Activated naive CD4-positive, alpha-beta T cell treated with anti-CD3 and anti-CD28 coated beads, Interleukin-2, amount 50 U/mL, for 72 hours (primary cell): ENCODE measurements around the gene CNGA4. TPM values are rescaled to one million over a fixed set of nuclear protein-coding genes. Genes with fewer than 3 reads are reported as not detected.

Experiments
- ATAC-seq, 2 donors: fragments of 150-1000 bp; cut with Tn5 transposase; 2 replicates each; pipeline ENCODE4 v1.10.0; 2021; ENCODE audit warnings: mild to moderate bottlenecking in 2 of 2, moderate library complexity in 2 of 2
- DNase-seq, 2 donors: peaks; one replicate each; pipeline ENCODE4 v3.0.0; 2021 to 2022; ENCODE audit warnings: low spot score in 2 of 2
- H3K27ac Mint-ChIP-seq, 2 donors: one replicate each; pipeline ENCODE4 v1.8.0; 2022; ENCODE audit warnings: mild to moderate bottlenecking in 2 of 2, mixed read lengths in 2 of 2
- H3K36me3 Mint-ChIP-seq, 2 donors: one replicate each; pipeline ENCODE4 v1.8.0; 2022; ENCODE audit warnings: mixed read lengths in 2 of 2
- H3K9me3 Mint-ChIP-seq, 2 donors: one replicate each; pipeline ENCODE4 v1.8.0; 2022; ENCODE audit warnings: mixed read lengths in 2 of 2
- total RNA-seq, 2 donors: library from RNA; stranded (reverse); gene quantifications; one replicate each; pipeline ENCODE4 v1.2.3, GENCODE V29; 2022

Gene CNGA4
- total RNA-seq: under 1 TPM; 0.21 to 0.52 TPM

- H3K36me3 Mint-ChIP-seq: peaks cover 5 to 6% of the 10 kb centered on the region in 2 donors
- H3K9me3 Mint-ChIP-seq: no peaks in the 10 kb centered on the region
- no peak for ATAC-seq
- DNase-seq: no peak
- H3K27ac Mint-ChIP-seq: no peak within 1 kb of the TSS
These were observed at the start of gene CNGA4 for GRCh38 chr11:6238902-6239301. TSS of gene CNGA4 (plus strand) at chr11:6239089. CDS start at chr11:6239207, 118 bp downstream.

- ATAC-seq (no peak), DNase-seq (no peak)
- Mint-ChIP-seq H3K9me3 (peaks cover 0 to 6% of the 10 kb centered on the region in 2 donors), H3K27ac (no peak overlapping the region), H3K36me3 (no peaks in the 10 kb centered on the region)
These were observed 47.1 kb upstream of the CNGA4 start for GRCh38 chr11:6191742-6192141.

GRCh38 chr11:6194065-6194581 lies 44.8 kb upstream of the CNGA4 start:
- DNase-seq (no peak), ATAC-seq (peak in 1 of 2 donors; percentile 57)
- H3K9me3 Mint-ChIP-seq: peaks cover 0 to 6% of the 10 kb centered on the region in 2 donors
- no peak overlapping the region for H3K27ac Mint-ChIP-seq
- no peaks in the 10 kb centered on the region for H3K36me3 Mint-ChIP-seq

- ATAC-seq: peak; percentile 70 to 83
- DNase-seq: no peak
- Mint-ChIP-seq H3K36me3 (no peaks in the 10 kb centered on the region), H3K27ac (no peak overlapping the region), H3K9me3 (peaks cover 0 to 6% of the 10 kb centered on the region in 2 donors)
These were observed 42.5 kb upstream of the CNGA4 start for GRCh38 chr11:6196396-6196795.

- H3K27ac Mint-ChIP-seq: peak overlapping the region in 1 of 2 donors; percentile 56
- peaks cover 0 to 6% of the 10 kb centered on the region in 2 donors for H3K9me3 Mint-ChIP-seq
- DNase-seq (no peak), ATAC-seq (no peak)
- no peaks in the 10 kb centered on the region for H3K36me3 Mint-ChIP-seq
These were observed 41.3 kb upstream of the CNGA4 start for GRCh38 chr11:6197466-6198200.

GRCh38 chr11:6199174-6199810 lies 39.6 kb upstream of the CNGA4 start, which contains the start of gene OR52W1:
TSS of gene OR52W1 (plus strand) at chr11:6199224. CDS start at chr11:6199224, 0 bp downstream.
- no peak for DNase-seq
- Mint-ChIP-seq H3K36me3 (no peaks in the 10 kb centered on the region), H3K9me3 (peaks cover 0 to 6% of the 10 kb centered on the region in 2 donors), H3K27ac (peak within 1 kb of the TSS; percentile 2 to 18)
- ATAC-seq: no peak

GRCh38 chr11:6200975-6201374 lies 37.9 kb upstream of the CNGA4 start:
- H3K27ac Mint-ChIP-seq: no peak overlapping the region
- no peak for ATAC-seq
- no peak for DNase-seq
- H3K9me3 Mint-ChIP-seq: peaks cover 0 to 6% of the 10 kb centered on the region in 2 donors
- H3K36me3 Mint-ChIP-seq: peaks cover 0 to 5% of the 10 kb centered on the region in 2 donors

- Mint-ChIP-seq H3K36me3 (peaks cover 0 to 5% of the 10 kb centered on the region in 2 donors), H3K27ac (no peak overlapping the region), H3K9me3 (peaks cover 0 to under 1% of the 10 kb centered on the region in 2 donors)
- ATAC-seq: peak; percentile 49 to 69
- DNase-seq: no peak
These were observed 37.4 kb upstream of the CNGA4 start for GRCh38 chr11:6201481-6201880.

GRCh38 chr11:6202041-6202440 lies 36.8 kb upstream of the CNGA4 start:
- Mint-ChIP-seq H3K36me3 (peaks cover 0 to 5% of the 10 kb centered on the region in 2 donors), H3K9me3 (no peaks in the 10 kb centered on the region), H3K27ac (no peak overlapping the region)
- ATAC-seq (no peak), DNase-seq (no peak)

GRCh38 chr11:6203327-6203726 lies 35.6 kb upstream of the CNGA4 start:
- no peaks in the 10 kb centered on the region for H3K9me3 Mint-ChIP-seq
- ATAC-seq (peak; percentile 47 to 63), DNase-seq (no peak)
- H3K36me3 Mint-ChIP-seq: peaks cover 0 to 5% of the 10 kb centered on the region in 2 donors
- peak overlapping the region in 1 of 2 donors; percentile 8 for H3K27ac Mint-ChIP-seq

- DNase-seq: no peak
These were observed 34.2 kb upstream of the CNGA4 start for GRCh38 chr11:6204706-6205105.

GRCh38 chr11:6205366-6205765 lies 33.5 kb upstream of the CNGA4 start, which contains the start of gene C11orf42:
TSS of gene C11orf42 (plus strand) at chr11:6205557. CDS start at chr11:6205616, 59 bp downstream.
- Mint-ChIP-seq H3K36me3 (peaks cover 0 to 5% of the 10 kb centered on the region in 2 donors), H3K27ac (peak within 1 kb of the TSS in 1 of 2 donors; percentile 8), H3K9me3 (no peaks in the 10 kb centered on the region)
- DNase-seq (no peak), ATAC-seq (no peak)

More at GRCh38 chr11:6204706-6205105, 34.2 kb upstream of the CNGA4 start:
- no peaks in the 10 kb centered on the region for H3K9me3 Mint-ChIP-seq
- ATAC-seq: no peak
- H3K27ac Mint-ChIP-seq: no peak overlapping the region
- peaks cover 0 to 5% of the 10 kb centered on the region in 2 donors for H3K36me3 Mint-ChIP-seq

- H3K27ac Mint-ChIP-seq: no peak overlapping the region
- no peaks in the 10 kb centered on the region for H3K9me3 Mint-ChIP-seq
- H3K36me3 Mint-ChIP-seq: peaks cover 0 to 5% of the 10 kb centered on the region in 2 donors
- ATAC-seq: no peak
- DNase-seq: no peak
These were observed 32.3 kb upstream of the CNGA4 start for GRCh38 chr11:6206456-6207180.

- no peak for DNase-seq
- H3K36me3 Mint-ChIP-seq: peaks cover 0 to 5% of the 10 kb centered on the region in 2 donors
- no peak for ATAC-seq
- H3K9me3 Mint-ChIP-seq: no peaks in the 10 kb centered on the region
- no peak overlapping the region for H3K27ac Mint-ChIP-seq
These were observed 29.1 kb upstream of the CNGA4 start for GRCh38 chr11:6209801-6210200.

GRCh38 chr11:6210274-6210955 lies 28.5 kb upstream of the CNGA4 start:
- DNase-seq (no peak), ATAC-seq (no peak)
- Mint-ChIP-seq H3K36me3 (peaks cover 0 to 3% of the 10 kb centered on the region in 2 donors), H3K9me3 (no peaks in the 10 kb centered on the region), H3K27ac (no peak overlapping the region)

GRCh38 chr11:6214530-6214929 lies 24.4 kb upstream of the CNGA4 start:
- ATAC-seq (no peak), DNase-seq (no peak)
- H3K36me3 Mint-ChIP-seq: no peaks in the 10 kb centered on the region
- no peaks in the 10 kb centered on the region for H3K9me3 Mint-ChIP-seq
- no peak overlapping the region for H3K27ac Mint-ChIP-seq
